SH-SY5Y (cell line): ENCODE results near the gene VWA3B.

Experiments used
- GATA2 ChIP-seq: IDR thresholded peaks from 2 replicates; pipeline ENCODE4 v1.6.1; 2011; ENCODE audit warnings: mild to moderate bottlenecking, low read depth, low read length
- GATA3 ChIP-seq: IDR thresholded peaks from 2 replicates; pipeline ENCODE4 v1.6.1; 2011; ENCODE audit warnings: low read depth, mild to moderate bottlenecking, low read length, moderate library complexity

GRCh38 chr2:98093611-98094010, 6.6 kb downstream of the VWA3B start:
- TF ChIP-seq GATA3 = no peak
- TF ChIP-seq GATA2 = no peak
